Keratinocyte (primary cell): ENCODE data around the gene NOL4.

Source experiments
- CTCF ChIP-seq, 3 experiments: IDR thresholded peaks in 1 of 3; conservative IDR thresholded peaks in 1 of 3; optimal IDR thresholded peaks in 1 of 3; 2 replicates in 2 of 3; 3 replicates in 1 of 3; pipeline versions ENCODE3 to v1.5.1; 2011; ENCODE audit warnings: low read length in 3 of 3, mild to moderate bottlenecking in 3 of 3, moderate library complexity in 2 of 3, control low read depth in 1 of 3, inconsistent platforms in 1 of 3; ENCODE audit not compliant: insufficient read depth in 2 of 3; ENCODE audit errors: extremely low read depth in 1 of 3
- EZH2 ChIP-seq: IDR thresholded peaks from one replicate; pipeline ENCODE4 v1.6.1; 2012; ENCODE audit warnings: inconsistent platforms, mild to moderate bottlenecking, low read length, moderate library complexity

DNA sequence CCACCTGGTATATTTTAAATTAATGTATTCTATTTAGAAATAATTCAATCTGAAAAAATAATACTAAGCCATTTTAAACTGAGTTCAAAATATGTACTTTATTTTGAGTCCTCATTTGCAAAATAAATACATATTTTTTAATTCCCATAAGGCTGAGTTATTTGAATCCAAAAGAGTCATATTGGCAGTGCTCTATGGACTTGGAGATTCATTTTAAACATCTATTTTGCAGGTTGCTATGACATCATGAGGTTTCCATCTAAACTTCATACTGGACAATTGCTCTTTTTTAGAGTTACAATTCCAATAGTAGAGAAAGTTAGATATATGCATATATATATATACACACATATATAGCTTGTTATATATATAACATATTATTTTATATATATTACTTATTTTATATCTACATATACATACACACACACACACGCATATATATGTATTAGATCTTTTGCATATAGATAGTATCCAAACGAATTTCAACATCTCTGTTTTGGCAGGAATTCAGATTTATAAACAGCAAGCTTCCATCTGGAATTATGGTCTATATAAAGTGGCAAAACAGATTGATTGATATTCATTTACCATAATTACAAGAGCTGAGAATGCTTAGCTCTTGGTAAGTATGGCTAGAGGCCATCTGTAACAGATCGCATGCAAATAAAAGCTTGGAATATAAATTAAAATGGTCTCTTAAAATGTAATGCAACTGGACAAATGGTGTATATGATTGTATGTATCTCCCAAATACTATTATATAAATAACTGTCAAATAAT, 34.9 kb downstream of the NOL4 start:
- TF ChIP-seq CTCF (optimal IDR thresholded peaks at IDR 0.05 in 1 of 3, IDR thresholded peaks at IDR 0.05 in 1 of 3, conservative IDR thresholded peaks at IDR 0.05 in 1 of 3; ENCODE audit: extremely low read depth in 1 of 3, insufficient read depth in 2 of 3, low read length in 3 of 3) (no peak), EZH2 (no peak)
